AG09319 (cell line): ENCODE measurements around the gene RTP5.

Experiments used
- DNase-seq: peaks from one replicate; pipeline ENCODE4 v3.0.0-alpha.2; 2010; ENCODE audit warnings: low read depth; ENCODE audit errors: extremely low read depth
- TF ChIP-seq, protein P1 (sequence below): IDR thresholded peaks from 2 replicates; pipeline ENCODE4 v1.5.1; 2011; ENCODE audit warnings: low read depth, mild to moderate bottlenecking, inconsistent platforms, low read length, moderate library complexity

Gene RTP5

DNA sequence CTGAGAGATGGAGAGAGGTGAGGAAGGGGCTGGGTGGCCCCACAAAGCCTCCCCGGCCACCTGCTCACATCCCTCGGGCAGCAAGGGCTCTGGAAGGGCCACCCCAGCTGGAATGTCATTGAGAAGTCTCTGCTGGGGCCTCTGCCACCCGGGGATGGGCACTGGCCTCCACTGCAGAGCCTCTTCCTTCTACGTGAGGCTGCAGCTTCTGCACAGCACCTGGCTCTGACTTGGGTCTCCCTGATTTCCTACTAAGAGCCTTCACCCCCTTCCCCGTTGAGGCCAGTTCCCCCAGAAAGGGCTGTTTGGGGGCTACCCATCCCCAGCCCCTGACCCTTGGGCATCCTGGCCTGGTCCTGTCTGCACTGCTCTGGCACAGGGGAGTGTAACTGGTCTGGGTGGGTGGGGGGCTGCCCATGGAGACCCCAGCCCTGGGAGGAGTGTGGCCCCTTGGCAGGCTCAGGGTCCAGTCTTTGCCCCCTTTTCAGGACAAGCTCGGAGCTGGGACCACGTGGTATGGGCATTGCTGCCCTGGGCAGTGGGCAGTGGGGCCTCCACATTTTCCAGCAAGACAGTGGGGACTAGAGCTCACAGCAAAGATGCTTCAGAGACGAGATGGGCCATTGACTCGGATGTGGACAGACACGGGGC lies 16.4 kb upstream of the RTP5 start:
- DNase-seq = no peak
- TF ChIP-seq, protein P1, sequence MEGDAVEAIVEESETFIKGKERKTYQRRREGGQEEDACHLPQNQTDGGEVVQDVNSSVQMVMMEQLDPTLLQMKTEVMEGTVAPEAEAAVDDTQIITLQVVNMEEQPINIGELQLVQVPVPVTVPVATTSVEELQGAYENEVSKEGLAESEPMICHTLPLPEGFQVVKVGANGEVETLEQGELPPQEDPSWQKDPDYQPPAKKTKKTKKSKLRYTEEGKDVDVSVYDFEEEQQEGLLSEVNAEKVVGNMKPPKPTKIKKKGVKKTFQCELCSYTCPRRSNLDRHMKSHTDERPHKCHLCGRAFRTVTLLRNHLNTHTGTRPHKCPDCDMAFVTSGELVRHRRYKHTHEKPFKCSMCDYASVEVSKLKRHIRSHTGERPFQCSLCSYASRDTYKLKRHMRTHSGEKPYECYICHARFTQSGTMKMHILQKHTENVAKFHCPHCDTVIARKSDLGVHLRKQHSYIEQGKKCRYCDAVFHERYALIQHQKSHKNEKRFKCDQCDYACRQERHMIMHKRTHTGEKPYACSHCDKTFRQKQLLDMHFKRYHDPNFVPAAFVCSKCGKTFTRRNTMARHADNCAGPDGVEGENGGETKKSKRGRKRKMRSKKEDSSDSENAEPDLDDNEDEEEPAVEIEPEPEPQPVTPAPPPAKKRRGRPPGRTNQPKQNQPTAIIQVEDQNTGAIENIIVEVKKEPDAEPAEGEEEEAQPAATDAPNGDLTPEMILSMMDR = no peak

DNA sequence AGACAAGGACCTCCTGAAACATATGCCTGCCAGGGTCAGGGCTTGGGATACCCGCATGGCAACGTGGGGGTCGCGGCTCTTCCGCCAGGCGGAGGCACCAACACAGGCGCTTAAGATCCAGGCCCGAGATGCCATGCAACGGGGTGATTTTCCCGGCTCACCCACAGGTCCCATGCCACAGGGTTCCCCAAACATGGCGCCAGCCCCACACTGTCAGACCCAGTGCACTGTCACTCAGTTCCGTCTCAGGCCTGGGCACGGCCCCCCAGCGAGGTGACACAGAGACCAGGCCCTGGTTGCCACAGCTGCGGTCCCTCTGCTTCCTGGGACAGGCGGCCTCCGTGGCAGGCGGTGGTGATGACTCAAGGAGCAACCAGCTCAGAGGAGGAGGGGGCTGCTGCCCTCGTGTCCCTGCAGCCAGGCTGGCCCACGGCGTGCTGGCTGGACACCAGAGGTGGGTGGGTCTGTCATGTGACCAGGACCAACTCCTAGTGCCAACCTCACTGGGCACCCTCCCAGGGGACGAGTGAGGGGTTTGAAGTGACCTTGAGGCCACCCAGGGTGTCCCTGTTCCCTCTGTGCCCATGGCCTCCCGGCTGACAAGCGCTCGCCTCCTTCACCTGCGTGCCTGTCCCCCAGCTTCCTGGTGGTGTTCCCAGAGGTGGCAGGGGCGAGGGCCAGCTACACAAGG lies 15.7 kb upstream of the RTP5 start:
- TF ChIP-seq, protein P1 = no peak
- no peak for DNase-seq

DNA sequence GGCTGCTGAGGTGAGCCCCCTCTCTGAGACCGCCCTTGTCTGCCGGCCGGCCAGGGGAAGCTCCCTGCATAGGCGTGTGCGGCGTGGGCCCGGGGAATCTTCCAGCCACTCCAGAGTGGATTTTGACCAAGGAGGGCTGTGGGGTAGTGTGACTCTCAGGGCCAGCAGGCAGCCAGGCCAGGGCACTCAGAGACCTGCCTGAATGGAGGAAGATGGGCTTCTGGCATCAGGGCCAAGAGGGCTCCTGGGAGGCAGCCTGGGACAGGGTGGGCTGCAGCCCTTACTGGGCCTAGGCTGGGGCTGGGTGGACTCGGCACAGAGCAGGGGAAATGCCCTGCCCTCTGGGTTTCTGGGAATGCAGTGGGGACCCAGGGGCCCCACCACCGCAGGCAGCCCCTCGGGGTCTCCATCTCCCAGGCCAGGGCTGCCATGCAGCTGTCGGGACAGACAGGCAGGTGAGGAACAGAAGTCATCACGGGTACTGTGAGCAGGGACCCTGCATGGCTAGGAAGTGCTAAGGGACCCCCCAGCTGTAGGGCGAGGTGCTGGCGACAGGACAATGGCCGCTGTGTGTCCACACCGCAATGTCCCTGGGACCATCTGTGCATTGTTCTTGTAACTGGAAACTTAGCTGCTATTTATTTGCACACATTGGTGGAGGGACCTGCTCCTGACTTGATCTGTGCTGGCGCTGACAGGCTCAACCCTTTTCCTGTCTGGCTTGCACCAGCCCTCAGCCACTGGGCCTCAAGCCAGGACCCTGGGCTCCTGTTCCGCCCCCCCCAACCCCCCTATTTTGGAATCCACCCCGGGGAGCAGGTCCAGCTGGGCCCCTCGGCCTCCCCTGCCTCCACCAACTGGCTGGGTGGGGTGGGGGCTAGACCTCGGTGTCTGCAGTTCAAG lies 14.9 kb upstream of the RTP5 start:
- TF ChIP-seq, protein P1 = no peak
- no peak for DNase-seq

DNA sequence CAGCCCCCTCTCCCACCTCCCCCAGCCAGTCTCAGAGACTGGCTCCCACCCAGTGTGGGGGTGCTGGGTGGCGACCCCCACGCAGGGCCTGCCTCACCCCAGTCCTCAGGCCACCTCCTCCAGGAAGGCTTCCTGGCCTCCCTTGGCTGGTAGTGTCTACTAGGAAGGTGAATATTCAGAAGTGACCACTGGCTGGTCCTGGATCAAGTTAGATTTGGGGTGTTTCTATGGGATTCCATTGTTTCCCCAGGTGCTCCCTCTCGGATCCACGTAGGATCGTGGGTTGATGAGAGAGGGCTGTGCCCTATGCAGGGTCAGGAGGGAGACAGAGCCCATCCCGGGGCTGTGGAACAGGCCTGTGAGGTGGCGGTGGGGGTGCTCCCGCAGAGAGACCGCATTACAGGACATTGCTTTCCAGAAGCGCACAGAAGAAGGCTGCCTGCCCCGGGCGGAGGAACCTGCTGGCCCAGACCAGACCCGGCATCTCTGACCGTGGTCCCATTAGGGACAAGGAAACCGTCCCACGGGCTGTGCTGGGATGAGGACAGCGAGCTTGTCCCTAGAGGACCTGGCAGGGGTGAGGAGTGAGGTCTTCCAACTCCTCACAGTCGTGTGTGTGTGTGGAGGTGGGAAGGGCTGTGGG lies 14.2 kb upstream of the RTP5 start:
- no peak for DNase-seq
- TF ChIP-seq, protein P1 = no peak

DNA sequence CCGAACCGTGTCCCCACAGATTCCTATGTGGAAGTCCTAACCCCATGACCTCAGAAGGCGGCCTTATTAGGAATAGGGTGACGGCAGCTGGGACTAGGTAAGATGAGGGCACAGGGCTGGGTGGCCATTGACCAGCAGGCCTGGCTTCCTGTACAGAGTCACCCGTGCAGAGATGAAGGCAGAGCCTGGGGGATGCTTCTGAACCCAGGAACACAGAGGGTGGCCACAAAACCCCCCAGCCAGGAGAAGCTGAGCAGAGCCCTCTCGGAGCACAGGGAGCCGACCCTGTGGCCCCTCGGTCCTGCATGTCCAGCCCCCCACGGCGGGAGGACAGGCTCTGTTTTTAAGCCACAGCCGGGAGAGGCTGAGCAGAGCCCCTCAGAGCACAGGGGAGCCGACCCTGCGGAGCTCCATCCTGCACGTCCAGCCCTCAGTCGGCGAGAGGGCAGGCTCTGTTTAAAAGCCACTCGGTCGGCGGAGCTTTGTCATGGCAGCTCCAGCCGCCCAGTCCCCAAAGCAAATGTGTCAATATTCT lies 13.6 kb upstream of the RTP5 start:
- TF ChIP-seq, protein P1 = no peak

DNA sequence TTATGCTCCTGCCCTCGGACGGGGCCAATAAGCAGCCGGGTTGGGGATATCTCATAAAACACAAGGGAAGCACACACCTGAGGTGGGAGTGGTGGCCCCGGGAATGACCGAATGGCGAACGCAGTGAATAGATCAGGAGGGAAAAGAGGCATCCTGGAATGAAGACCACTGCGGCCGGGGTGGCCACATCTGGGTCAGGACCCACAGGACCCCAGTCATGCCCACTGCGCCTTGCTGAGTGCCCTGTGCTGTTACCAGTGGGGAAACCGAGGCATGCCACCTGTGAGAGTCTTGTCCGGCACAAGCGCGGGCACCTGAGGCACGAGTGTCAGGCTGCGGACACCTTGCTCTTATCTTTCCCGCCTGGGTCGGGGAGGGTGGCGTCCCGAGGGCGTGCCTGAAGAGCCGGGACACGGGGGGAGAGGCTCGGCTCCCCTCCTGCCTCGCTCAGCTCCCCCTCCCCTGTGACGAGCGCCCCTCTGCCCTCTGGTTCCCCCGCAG lies 12.4 kb upstream of the RTP5 start:
- TF ChIP-seq, protein P1 = no peak
- no peak for DNase-seq

More for the DNA sequence above, 13.6 kb upstream of the RTP5 start:
- DNase-seq = no peak
